Measurements from ENCODE around the gene CCZ1. TPM values are rescaled to one million over a fixed set of nuclear protein-coding genes. Genes with fewer than 3 reads are reported as not detected.
"Not testable (repeated sequence)": the region's sequence is repeated elsewhere in the genome, so short reads cannot be mapped to it uniquely, and the experiment has no call there.

CCZ1 gene
- total RNA-seq, 2 experiments from 2014 or later: 52.3 to 108 TPM

DNA sequence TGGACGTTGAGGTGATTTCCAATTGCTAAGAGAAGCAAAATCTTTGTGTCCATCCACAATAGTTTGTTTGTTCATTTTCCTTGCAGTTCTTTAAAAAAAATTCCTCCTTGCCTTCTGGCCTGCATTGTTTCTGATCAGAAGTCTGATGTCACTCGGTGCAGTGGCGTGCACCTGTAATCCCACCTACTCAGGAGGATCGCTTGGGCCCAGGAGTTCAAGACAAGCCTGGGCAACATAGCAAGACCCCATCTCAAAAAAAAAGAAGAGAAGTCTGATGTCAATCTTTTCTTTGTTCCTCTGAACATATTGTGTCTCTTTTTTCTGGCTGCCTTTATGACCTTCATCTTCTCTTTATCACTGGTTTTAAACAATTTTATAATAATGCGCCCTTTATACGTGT lies 31.5 kb upstream of the CCZ1 start:
- POLR2A ChIA-PET: interaction anchor here (0.6 kb wide), 1 partner anchor 1027 kb away, joined by 3 read pairs; no protein-coding TSS in a partner anchor
- no peaks in the 10 kb centered on the region for H3K4me1 ChIP-seq (ENCODE audit: insufficient read depth, low read length, poor library complexity, severe bottlenecking)
- H3K79me2 ChIP-seq (ENCODE audit: insufficient read depth, low read depth, low read length): no peaks in the 10 kb centered on the region
- no peaks in the 10 kb centered on the region for H3K9me3 ChIP-seq (ENCODE audit: low read length)
- intact Hi-C loops (cut with micrococcal nuclease; ENCODE audit: unreplicated experiment): no loop called here
- TF ChIP-seq, protein P1, sequence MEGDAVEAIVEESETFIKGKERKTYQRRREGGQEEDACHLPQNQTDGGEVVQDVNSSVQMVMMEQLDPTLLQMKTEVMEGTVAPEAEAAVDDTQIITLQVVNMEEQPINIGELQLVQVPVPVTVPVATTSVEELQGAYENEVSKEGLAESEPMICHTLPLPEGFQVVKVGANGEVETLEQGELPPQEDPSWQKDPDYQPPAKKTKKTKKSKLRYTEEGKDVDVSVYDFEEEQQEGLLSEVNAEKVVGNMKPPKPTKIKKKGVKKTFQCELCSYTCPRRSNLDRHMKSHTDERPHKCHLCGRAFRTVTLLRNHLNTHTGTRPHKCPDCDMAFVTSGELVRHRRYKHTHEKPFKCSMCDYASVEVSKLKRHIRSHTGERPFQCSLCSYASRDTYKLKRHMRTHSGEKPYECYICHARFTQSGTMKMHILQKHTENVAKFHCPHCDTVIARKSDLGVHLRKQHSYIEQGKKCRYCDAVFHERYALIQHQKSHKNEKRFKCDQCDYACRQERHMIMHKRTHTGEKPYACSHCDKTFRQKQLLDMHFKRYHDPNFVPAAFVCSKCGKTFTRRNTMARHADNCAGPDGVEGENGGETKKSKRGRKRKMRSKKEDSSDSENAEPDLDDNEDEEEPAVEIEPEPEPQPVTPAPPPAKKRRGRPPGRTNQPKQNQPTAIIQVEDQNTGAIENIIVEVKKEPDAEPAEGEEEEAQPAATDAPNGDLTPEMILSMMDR (conservative IDR thresholded peaks at IDR 0.05; ENCODE audit: low read length): no peak
- no peak for TF ChIP-seq EZH2phosphoT487 (IDR thresholded peaks at IDR 0.05; ENCODE audit: borderline replicate concordance, low read depth, low read length)
- no peaks in the 10 kb centered on the region for H3K9me2 ChIP-seq (ENCODE audit: insufficient read depth, low read length)
- DNase-seq (ENCODE audit: low spot score): no peak
- H3K36me3 ChIP-seq (ENCODE audit: insufficient read depth, low read length): no peaks in the 10 kb centered on the region
- H2AFZ ChIP-seq (ENCODE audit: low read length): no peak overlapping the region
- CTCF ChIA-PET (ENCODE audit: unreplicated experiment): no interaction called here
- H3K4me3 ChIP-seq (ENCODE audit: low read depth, low read length, poor library complexity, severe bottlenecking): no peak overlapping the region
- no peak overlapping the region for H3K27ac ChIP-seq (ENCODE audit: low read depth, low read length, poor library complexity, severe bottlenecking)
- no peak overlapping the region for H3K4me2 ChIP-seq (ENCODE audit: low read length)
- no TSS peak for BruUV-seq (replicated peaks)
- H4K20me1 ChIP-seq (ENCODE audit: insufficient read depth, low read length): no peaks in the 10 kb centered on the region

DNA sequence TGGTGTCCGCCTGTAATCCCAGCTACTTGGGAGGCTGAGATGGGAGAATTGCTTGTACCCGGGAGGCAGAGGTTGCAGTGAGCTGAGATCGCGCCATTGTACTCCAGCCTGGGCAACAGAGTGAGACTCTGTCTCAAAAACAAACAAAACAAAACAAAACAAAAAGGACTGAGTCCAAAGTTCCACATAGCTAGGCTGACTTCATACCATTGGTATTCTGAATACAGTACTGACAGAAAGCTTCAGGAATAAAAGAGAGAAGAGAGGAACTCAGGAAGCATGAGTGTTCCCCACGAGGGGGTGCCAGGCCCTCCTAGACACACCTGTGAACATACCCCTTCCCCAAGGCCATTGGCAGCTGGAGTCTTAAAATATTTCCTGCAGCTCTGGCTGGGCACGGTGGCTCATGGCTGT lies 29.6 kb upstream of the CCZ1 start:
- BruUV-seq (replicated peaks); CTCF ChIA-PET (ENCODE audit: unreplicated experiment): not testable (repeated sequence)

DNA sequence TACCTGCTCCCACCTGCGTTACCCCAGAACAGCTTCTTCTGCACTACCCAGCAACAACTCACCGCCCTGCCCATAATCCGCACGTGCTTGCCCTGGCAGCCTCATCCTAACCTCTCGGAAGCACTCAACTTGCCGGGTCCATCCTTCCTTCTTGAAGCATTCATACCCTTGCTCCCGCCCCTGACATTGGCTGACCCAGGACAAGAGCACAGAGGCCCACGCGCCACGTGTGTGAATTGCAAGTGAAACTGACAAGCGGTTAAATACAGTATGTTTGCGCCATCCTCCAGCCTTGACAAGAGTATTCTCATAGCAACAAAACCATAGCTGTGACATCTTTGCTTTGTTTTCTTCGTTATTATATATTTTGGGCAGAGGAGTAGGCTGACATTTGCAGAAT lies 28.8 kb upstream of the CCZ1 start:
- Histone ChIP-seq H3K79me2 (ENCODE audit: insufficient read depth, low read depth, low read length) (no peaks in the 10 kb centered on the region), H3K4me3 (ENCODE audit: low read depth, low read length, poor library complexity, severe bottlenecking) (no peak overlapping the region), H3K4me2 (ENCODE audit: low read length) (no peak overlapping the region), H2AFZ (ENCODE audit: low read length) (no peak overlapping the region), H3K36me3 (ENCODE audit: insufficient read depth, low read length) (no peaks in the 10 kb centered on the region), H3K27ac (ENCODE audit: low read depth, low read length, poor library complexity, severe bottlenecking) (no peak overlapping the region), H3K9me2 (ENCODE audit: insufficient read depth, low read length) (no peaks in the 10 kb centered on the region), H4K20me1 (ENCODE audit: insufficient read depth, low read length) (no peaks in the 10 kb centered on the region), H3K4me1 (ENCODE audit: insufficient read depth, low read length, poor library complexity, severe bottlenecking) (no peaks in the 10 kb centered on the region), H3K9me3 (ENCODE audit: low read length) (no peaks in the 10 kb centered on the region)
- TF ChIP-seq EZH2phosphoT487 (IDR thresholded peaks at IDR 0.05; ENCODE audit: borderline replicate concordance, low read depth, low read length): no peak
- TF ChIP-seq, protein P1 (conservative IDR thresholded peaks at IDR 0.05; ENCODE audit: low read length): no peak
- intact Hi-C loops (cut with micrococcal nuclease; ENCODE audit: unreplicated experiment): no loop called here
- POLR2A ChIA-PET: no interaction called here
- CTCF ChIA-PET (ENCODE audit: unreplicated experiment): no interaction called here
- DNase-seq (ENCODE audit: low spot score): no peak
- no TSS peak for BruUV-seq (replicated peaks)

More for the DNA sequence above, 29.6 kb upstream of the CCZ1 start:
- H3K4me2 ChIP-seq (ENCODE audit: low read length); DNase-seq (ENCODE audit: low spot score); H3K79me2 ChIP-seq (ENCODE audit: insufficient read depth, low read depth, low read length); H3K9me2 ChIP-seq (ENCODE audit: insufficient read depth, low read length); H3K9me3 ChIP-seq (ENCODE audit: low read length); H3K27ac ChIP-seq (ENCODE audit: low read depth, low read length, poor library complexity, severe bottlenecking); H3K4me3 ChIP-seq (ENCODE audit: low read depth, low read length, poor library complexity, severe bottlenecking); H3K4me1 ChIP-seq (ENCODE audit: insufficient read depth, low read length, poor library complexity, severe bottlenecking); POLR2A ChIA-PET; H3K36me3 ChIP-seq (ENCODE audit: insufficient read depth, low read length); H2AFZ ChIP-seq (ENCODE audit: low read length); H4K20me1 ChIP-seq (ENCODE audit: insufficient read depth, low read length); intact Hi-C loops (cut with micrococcal nuclease; ENCODE audit: unreplicated experiment): not testable (repeated sequence)

Data from OCI-LY7 (cell line).